AG04450 (cell line): ENCODE measurements around the gene RAB11FIP5. TPM values are rescaled to one million over a fixed set of nuclear protein-coding genes. Genes with fewer than 3 reads are reported as not detected.
A peak's percentile ranks its signal among the peaks of the same experiment; 100 is the strongest.

Source experiments
- CTCF ChIA-PET: fragments of 300-600, 350-600 bp; formaldehyde crosslinking; extraction: SDS; loops from one replicate; lab custom pipeline; 2022; ENCODE audit warnings: antibody characterized with exemption, inconsistent platforms; lab: Charles Lee
- POLR2A ChIA-PET: fragments of 350-600 bp; formaldehyde crosslinking; extraction: SDS; loops from one replicate; lab custom pipeline; 2021; ENCODE audit warnings: antibody characterized with exemption, inconsistent platforms; lab: Yijun Ruan, JAX
- DNase-seq: peaks from one replicate; pipeline ENCODE4 v3.0.0-alpha.2; 2011; ENCODE audit warnings: low read depth, low spot score
- H3K27ac ChIP-seq: one replicate; pipeline ENCODE4 v1.5.1; 2012; ENCODE audit warnings: low read depth, low read length, control low read depth
- H3K27me3 ChIP-seq: one replicate; pipeline ENCODE4 v1.6.0; 2012; ENCODE audit warnings: low read length; ENCODE audit not compliant: control insufficient read depth, insufficient read depth
- H3K4me3 ChIP-seq: 2 replicates; pipeline ENCODE4 v1.5.1; 2011; ENCODE audit warnings: mild to moderate bottlenecking, low read depth, low read length, control low read depth
- H3K9me3 ChIP-seq: 2 replicates; pipeline ENCODE4 v1.5.1; 2012; ENCODE audit warnings: low read length; ENCODE audit not compliant: control insufficient read depth, insufficient read depth
- polyA minus RNA-seq: library from RNA; depleted of rRNA, polyadenylated mRNA; stranded (reverse); fragments of >200 nt; gene quantifications from 2 replicates; pipeline ENCODE4 v1.2.3, GENCODE V29; 2011; rRNA and poly(A)+ RNA removed
- polyA plus RNA-seq: library from polyadenylated mRNA; depleted of rRNA; stranded (reverse); fragments of >200 nt; gene quantifications from 2 replicates; pipeline ENCODE4 v1.2.3, GENCODE V29; 2011; rRNA removed
- TF ChIP-seq, protein P1 (sequence below): IDR thresholded peaks from 2 replicates; pipeline ENCODE4 v1.5.1; 2011; ENCODE audit warnings: low read depth, low read length, control low read depth, inconsistent platforms

RAB11FIP5 gene, protein sequence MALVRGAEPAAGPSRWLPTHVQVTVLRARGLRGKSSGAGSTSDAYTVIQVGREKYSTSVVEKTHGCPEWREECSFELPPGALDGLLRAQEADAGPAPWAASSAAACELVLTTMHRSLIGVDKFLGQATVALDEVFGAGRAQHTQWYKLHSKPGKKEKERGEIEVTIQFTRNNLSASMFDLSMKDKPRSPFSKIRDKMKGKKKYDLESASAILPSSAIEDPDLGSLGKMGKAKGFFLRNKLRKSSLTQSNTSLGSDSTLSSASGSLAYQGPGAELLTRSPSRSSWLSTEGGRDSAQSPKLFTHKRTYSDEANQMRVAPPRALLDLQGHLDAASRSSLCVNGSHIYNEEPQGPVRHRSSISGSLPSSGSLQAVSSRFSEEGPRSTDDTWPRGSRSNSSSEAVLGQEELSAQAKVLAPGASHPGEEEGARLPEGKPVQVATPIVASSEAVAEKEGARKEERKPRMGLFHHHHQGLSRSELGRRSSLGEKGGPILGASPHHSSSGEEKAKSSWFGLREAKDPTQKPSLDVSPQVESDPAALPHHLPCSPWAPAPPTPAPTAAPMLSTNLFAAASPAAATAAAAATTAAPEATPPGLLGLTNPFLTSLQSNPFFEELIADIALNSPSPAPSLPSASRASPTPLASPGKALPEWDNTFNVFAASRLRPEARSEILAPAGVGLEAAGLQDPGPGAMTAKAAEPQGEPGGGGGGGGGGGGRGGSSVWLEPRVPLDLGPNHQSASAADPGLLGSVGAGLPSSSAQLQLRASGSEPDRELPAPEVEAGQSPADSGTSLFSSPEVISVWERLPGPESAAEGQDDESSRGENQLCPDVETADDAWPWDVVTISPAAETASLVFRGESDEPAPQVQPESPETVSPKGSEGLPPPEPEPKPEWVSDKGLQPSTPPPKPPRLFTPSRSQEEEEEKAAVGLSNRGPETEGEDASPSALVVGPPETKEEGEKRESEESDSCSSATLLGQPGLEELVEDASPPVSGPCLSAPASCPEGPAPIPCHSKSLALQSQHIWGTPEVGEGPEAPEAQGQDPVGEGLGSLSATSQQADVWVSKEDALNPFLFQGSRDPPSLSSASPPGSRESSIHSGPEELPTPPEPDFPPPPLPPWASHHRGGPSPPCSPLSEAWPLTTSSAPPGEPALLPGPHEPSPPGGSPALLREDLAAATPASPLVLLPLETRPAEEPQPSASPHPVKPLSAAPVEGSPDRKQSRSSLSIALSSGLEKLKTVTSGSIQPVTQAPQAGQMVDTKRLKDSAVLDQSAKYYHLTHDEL (N-terminal part only)
- polyA plus RNA-seq (29.6 and 37.5 TPM in 2 replicates), polyA minus RNA-seq (54.0 and 57.0 TPM in 2 replicates)

DNA sequence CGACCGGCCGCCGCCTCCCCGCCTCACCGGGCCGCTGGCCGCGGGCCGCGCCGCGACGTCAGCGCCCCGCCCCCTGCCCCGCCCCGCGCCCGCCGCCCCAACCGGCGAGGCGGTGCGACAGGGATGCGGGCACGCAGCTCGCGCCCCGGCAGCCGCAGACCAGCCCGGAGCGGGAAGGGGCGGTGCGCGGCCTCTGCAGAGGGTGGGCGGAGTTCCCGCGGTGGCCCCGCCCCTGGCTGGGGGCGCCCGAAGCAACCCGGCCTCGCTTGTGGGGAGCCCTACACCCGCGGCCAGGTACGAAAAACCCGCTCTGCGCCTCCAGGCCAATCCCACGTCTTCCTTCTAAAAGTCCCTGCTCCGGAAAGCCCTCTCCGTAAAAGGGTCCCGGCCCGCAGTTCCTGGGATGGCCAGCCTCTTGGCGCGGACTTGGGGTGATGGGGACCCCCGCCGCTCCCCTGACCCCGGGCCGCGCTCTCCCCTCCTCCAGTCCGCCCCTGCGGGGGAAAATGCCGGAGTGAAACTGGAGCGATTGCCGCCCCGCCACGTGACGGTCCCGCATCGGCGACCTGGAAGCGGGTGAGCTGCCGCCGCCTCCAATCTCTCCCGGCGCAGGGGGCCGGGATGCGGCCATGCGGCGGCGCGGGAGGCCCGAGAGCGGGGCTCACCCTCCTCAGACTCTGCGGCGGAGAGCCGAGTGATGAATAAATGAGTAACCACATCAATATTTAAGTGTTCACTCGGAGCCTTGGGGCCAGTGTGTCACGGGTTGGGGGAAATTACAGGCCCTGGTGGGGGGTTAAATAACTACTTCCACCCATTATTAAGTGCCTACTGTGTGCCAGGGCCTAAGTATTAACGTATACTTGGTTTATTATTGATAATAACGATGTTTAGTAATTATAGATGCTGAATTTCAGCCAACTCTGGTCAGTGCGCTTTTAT lies at the start of gene RAB11FIP5:
Gene RAB11FIP5 (minus strand): TSS at position 36 of the 942 bp plus-strand sequence. CDS start 171 bp downstream, outside the sequence.
- Histone ChIP-seq H3K27ac (peak within 1 kb of the TSS; percentile 99), H3K4me3 (peak within 1 kb of the TSS; percentile 84), H3K9me3 (peaks cover 3% of the 10 kb centered on the region), H3K27me3 (no peaks in the 10 kb centered on the region)
- POLR2A ChIA-PET, result interaction anchor here (0.7 to 2.4 kb wide), 2 partner anchors 18 to 24 kb away, joined by 3 to 11 read pairs; no protein-coding TSS in a partner anchor
- TF ChIP-seq, protein P1, sequence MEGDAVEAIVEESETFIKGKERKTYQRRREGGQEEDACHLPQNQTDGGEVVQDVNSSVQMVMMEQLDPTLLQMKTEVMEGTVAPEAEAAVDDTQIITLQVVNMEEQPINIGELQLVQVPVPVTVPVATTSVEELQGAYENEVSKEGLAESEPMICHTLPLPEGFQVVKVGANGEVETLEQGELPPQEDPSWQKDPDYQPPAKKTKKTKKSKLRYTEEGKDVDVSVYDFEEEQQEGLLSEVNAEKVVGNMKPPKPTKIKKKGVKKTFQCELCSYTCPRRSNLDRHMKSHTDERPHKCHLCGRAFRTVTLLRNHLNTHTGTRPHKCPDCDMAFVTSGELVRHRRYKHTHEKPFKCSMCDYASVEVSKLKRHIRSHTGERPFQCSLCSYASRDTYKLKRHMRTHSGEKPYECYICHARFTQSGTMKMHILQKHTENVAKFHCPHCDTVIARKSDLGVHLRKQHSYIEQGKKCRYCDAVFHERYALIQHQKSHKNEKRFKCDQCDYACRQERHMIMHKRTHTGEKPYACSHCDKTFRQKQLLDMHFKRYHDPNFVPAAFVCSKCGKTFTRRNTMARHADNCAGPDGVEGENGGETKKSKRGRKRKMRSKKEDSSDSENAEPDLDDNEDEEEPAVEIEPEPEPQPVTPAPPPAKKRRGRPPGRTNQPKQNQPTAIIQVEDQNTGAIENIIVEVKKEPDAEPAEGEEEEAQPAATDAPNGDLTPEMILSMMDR, result no peak
- DNase-seq, result peak; percentile 55
- CTCF ChIA-PET, result interaction anchor here (0.6 to 2.5 kb wide), 5 partner anchors 28 to 121 kb away, joined by 3 to 14 read pairs (median 3); no protein-coding TSS in a partner anchor

DNA sequence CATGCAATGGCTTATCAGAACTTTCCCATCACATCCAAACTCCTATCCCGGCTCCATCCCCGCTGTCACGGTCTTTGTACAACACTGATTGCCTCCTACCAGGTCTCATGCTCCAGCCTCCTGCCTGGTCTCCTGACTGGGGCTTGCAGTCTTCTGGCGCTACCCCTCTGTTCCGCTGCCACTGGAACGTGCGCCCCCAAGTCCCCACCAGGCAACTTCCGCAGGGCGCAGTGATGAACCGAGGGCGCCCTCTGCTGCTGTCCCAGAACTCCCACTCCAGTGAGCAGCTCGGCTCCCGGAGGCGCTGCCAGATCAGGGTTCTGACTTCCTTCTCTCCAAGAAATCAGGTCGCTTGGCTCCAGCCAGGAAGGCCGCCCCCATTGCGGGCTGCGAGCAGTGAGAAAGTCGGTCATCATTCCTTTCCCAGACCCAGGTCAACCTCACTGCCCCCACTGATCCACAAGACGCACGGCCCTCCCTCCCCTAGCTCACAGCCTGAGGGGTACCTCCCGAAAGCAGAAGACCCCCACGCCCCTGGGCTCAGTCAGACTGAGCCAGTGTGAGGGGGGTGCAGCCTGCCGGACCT lies 43.9 kb upstream of the RAB11FIP5 start:
- no peaks in the 10 kb centered on the region for H3K9me3 ChIP-seq
- TF ChIP-seq, protein P1, result peak; percentile 87
- ChIA-PET CTCF (interaction anchor here (0.7 to 10.9 kb wide), 25 partner anchors 8 to 287 kb away, joined by 3 to 240 read pairs (median 5); no protein-coding TSS in a partner anchor), POLR2A (no interaction called here)
- H3K4me3 ChIP-seq, result peak overlapping the region; percentile 44
- H3K27me3 ChIP-seq, result peaks cover 11% of the 10 kb centered on the region
- no peak for DNase-seq
- no peak overlapping the region for H3K27ac ChIP-seq

DNA sequence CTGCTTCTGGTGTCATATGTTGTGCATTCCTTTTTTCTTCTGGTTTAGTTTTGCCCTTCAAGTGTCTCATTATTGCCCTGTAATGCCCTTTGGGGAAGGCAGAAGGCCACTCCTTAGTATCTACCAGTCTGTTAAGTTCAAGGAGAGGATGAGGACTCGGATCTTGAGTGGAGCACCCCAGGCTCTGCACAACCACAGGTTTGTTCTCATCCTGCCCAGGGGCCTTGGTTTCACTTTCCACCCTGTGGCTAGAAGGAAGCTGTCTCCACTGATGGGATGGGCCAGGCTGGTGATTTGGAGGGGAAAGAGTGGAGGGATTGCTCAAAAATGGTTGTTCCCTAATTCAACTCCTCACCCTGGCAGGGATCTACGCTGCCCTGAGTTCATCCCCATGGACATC lies 30.2 kb upstream of the RAB11FIP5 start:
- ChIA-PET CTCF (no interaction called here), POLR2A (no interaction called here)
- no peak overlapping the region for H3K27ac ChIP-seq
- H3K9me3 ChIP-seq, result no peaks in the 10 kb centered on the region
- DNase-seq, result no peak
- no peak overlapping the region for H3K4me3 ChIP-seq
- peaks cover 18% of the 10 kb centered on the region for H3K27me3 ChIP-seq
- TF ChIP-seq, protein P1, result no peak

DNA sequence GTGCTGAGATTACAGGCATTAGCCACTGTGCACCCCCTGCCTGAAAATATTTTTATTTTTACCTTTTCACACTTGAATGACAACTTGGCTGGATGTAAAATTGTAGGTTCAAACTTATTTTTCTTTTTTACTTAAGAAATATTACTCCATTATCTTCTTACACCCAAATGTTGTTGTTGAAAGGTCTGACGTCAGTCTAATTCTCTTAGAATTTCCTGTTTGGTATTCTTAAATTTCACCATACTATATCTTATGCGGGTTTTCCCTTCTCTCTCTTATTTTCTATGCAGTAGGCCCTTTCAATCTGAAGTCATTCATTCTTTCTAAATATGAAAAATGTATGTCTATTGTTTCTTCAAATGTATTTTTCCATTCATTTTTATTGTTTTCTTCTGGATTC lies 29.1 kb upstream of the RAB11FIP5 start:
- H3K4me3 ChIP-seq, result no peak overlapping the region
- no peak for DNase-seq
- ChIA-PET POLR2A (no interaction called here), CTCF (no interaction called here)
- H3K27ac ChIP-seq, result no peak overlapping the region
- peaks cover 15% of the 10 kb centered on the region for H3K27me3 ChIP-seq
- TF ChIP-seq, protein P1, result no peak
- no peaks in the 10 kb centered on the region for H3K9me3 ChIP-seq
